Upper lobe of right lung (tissue), 1 donor: Measurements from ENCODE around the gene PIK3AP1. TPM values are rescaled to one million over a fixed set of nuclear protein-coding genes. Genes with fewer than 3 reads are reported as not detected.

ENCODE experiments used
- ATAC-seq: fragments of 200-7000 bp; cut with Tn5 transposase; one replicate; pipeline ENCODE4 v1.9.1; 2020; ENCODE audit warnings: mild to moderate bottlenecking, moderate library complexity
- DNase-seq: peaks from one replicate; pipeline ENCODE4 v3.0.0-alpha.2; 2020
- H3K27ac ChIP-seq: fragments of 200-600 bp; one replicate; pipeline ENCODE4 v1.8.0; 2022
- H3K27me3 ChIP-seq: fragments of 200-600 bp; one replicate; pipeline ENCODE4 v1.8.0; 2022; ENCODE audit warnings: mild to moderate bottlenecking
- H3K36me3 ChIP-seq: fragments of 200-600 bp; one replicate; pipeline ENCODE4 v1.8.0; 2022
- H3K4me1 ChIP-seq: fragments of 200-600 bp; one replicate; pipeline ENCODE4 v1.8.0; 2022
- H3K4me3 ChIP-seq: fragments of 200-600 bp; one replicate; pipeline ENCODE4 v1.8.0; 2022; ENCODE audit warnings: mild to moderate bottlenecking
- H3K9me3 ChIP-seq: fragments of 200-600 bp; one replicate; pipeline ENCODE4 v1.8.0; 2022
- intact Hi-C: fragments of 100-400 bp; cut with DNase I; formaldehyde crosslinking; loops from one replicate; pipeline ENCODE4 v1.11.0; 2022
- total RNA-seq: library from RNA; stranded (reverse); fragmentation: NEBNext Ultra II Directional; extraction: Animal tissue kit (Norgen Biotek cat#: 25700); gene quantifications from one replicate; pipeline ENCODE4 v1.2.1, GENCODE V29; 2021
- TF ChIP-seq, protein P1 (sequence below): fragments of 200-600 bp; IDR thresholded peaks from one replicate; pipeline ENCODE4 v1.8.0; 2022; ENCODE audit warnings: antibody characterized with exemption
- donor health status: DM: no; HTN: yes; CAD: no; lungs with severe emphysema.

PIK3AP1 gene
- total RNA-seq, 1 donor from 2014 or later, result 65.2 TPM

DNA sequence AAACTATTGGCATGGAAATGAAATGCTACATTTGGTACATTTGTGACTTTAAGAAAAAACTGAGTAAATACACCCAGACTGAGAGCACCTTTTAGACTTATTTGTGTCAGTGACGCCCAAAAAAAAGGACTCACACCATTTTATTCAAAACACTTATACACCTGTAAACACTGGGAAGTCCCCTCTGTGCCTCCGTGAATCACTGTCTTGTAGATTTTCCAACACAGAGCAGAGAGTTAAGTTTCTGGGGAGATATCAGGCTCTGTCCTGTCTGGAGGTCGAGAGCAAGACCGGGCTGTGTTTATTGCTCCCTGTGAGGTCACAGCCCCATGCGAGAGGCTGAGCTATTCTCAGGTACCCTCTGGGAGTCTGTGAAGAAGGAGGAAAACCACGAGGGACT is 72.8 kb downstream of the PIK3AP1 start:
- TF ChIP-seq, protein P1, sequence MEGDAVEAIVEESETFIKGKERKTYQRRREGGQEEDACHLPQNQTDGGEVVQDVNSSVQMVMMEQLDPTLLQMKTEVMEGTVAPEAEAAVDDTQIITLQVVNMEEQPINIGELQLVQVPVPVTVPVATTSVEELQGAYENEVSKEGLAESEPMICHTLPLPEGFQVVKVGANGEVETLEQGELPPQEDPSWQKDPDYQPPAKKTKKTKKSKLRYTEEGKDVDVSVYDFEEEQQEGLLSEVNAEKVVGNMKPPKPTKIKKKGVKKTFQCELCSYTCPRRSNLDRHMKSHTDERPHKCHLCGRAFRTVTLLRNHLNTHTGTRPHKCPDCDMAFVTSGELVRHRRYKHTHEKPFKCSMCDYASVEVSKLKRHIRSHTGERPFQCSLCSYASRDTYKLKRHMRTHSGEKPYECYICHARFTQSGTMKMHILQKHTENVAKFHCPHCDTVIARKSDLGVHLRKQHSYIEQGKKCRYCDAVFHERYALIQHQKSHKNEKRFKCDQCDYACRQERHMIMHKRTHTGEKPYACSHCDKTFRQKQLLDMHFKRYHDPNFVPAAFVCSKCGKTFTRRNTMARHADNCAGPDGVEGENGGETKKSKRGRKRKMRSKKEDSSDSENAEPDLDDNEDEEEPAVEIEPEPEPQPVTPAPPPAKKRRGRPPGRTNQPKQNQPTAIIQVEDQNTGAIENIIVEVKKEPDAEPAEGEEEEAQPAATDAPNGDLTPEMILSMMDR, result no peak
- H3K9me3 ChIP-seq, result no peaks in the 10 kb centered on the region
- ATAC-seq (no peak), DNase-seq (no peak)
- intact Hi-C loops, result no loop called here
- peaks cover 6% of the 10 kb centered on the region for H3K4me1 ChIP-seq
- no peaks in the 10 kb centered on the region for H3K27me3 ChIP-seq
- no peak overlapping the region for H3K4me3 ChIP-seq
- no peak overlapping the region for H3K27ac ChIP-seq
- H3K36me3 ChIP-seq, result no peaks in the 10 kb centered on the region

DNA sequence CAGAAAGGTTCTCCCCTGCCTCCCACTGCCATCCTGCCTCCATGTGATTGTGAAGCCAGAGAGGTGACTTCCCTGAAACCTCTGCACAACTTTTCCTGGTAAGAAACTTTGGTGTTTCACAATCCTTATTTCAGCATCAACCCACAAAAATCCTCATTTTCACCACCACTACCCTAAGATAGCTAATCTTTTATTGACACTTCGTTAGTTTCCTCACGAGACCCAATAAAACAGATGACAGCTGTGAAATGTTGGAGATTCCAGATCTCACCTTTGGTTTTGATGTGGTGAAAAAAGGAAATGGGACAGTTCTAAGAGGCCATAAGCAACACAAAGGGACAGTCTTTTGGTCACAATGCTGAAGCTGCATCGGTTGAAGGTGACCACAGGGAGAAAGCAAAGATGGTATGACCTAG is 73.6 kb downstream of the PIK3AP1 start:
- TF ChIP-seq, protein P1, result no peak
- H3K4me1 ChIP-seq, result peaks cover 6% of the 10 kb centered on the region
- intact Hi-C loops, result no loop called here
- no peak overlapping the region for H3K4me3 ChIP-seq
- no peaks in the 10 kb centered on the region for H3K9me3 ChIP-seq
- no peak overlapping the region for H3K27ac ChIP-seq
- no peaks in the 10 kb centered on the region for H3K27me3 ChIP-seq
- H3K36me3 ChIP-seq, result no peaks in the 10 kb centered on the region
- ATAC-seq (no peak), DNase-seq (no peak)

DNA sequence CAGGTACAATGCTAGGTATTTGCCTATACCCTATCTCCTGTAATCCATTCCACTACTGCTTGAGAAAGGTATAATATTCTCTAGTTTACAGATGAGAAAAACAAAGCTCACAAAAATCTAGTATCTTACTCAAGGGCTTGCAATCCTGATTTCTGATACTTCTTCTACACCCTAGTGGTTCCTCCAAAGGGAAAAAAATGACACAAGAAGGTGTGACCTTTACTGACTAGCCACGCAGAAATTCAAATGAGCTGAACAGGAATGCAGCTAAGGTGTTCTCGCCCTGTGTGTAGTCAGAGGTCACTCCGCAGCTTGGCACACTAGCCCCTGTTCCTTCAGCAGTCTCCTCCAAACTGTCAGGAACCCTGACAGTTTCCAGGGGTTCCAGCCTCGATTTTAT is 74.0 kb downstream of the PIK3AP1 start:
- no peaks in the 10 kb centered on the region for H3K27me3 ChIP-seq
- intact Hi-C loops, result no loop called here
- no peaks in the 10 kb centered on the region for H3K36me3 ChIP-seq
- TF ChIP-seq, protein P1, result no peak
- H3K4me3 ChIP-seq, result no peak overlapping the region
- no peak overlapping the region for H3K27ac ChIP-seq
- no peak for ATAC-seq
- no peaks in the 10 kb centered on the region for H3K9me3 ChIP-seq
- no peak for DNase-seq
- peaks cover 6% of the 10 kb centered on the region for H3K4me1 ChIP-seq

DNA sequence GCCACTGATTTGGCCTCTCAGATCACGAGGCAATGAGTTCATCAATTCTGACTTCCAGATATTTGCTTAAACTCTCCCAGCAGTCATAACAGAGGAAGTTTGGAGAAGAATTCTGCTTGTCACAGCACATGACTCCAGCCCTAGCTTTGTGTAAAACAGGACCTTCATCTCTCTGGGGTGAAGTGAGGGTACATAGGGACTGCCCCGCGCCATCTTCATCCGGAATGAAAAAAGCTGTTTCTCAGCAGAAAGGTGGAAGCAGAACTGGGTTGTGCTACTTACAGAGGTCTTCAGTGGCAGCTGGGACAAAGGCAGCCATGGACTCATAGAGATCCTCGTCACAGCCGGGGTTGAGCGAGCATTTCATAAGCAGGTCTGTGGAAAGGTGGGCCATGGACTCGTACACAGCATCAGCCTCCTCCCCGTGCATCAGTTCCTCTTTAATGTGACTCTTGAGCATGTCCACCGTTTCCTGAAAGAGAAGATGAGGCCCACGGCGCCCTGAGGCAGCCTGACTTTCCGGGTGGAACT is 75.1 kb downstream of the PIK3AP1 start:
- Histone ChIP-seq H3K27ac (peak overlapping the region; percentile 24), H3K27me3 (no peaks in the 10 kb centered on the region), H3K36me3 (no peaks in the 10 kb centered on the region), H3K4me3 (no peak overlapping the region), H3K4me1 (peaks cover 6% of the 10 kb centered on the region), H3K9me3 (no peaks in the 10 kb centered on the region)
- DNase-seq (no peak), ATAC-seq (peak; percentile 81)
- intact Hi-C loops, result no loop called here
- TF ChIP-seq, protein P1, result no peak

DNA sequence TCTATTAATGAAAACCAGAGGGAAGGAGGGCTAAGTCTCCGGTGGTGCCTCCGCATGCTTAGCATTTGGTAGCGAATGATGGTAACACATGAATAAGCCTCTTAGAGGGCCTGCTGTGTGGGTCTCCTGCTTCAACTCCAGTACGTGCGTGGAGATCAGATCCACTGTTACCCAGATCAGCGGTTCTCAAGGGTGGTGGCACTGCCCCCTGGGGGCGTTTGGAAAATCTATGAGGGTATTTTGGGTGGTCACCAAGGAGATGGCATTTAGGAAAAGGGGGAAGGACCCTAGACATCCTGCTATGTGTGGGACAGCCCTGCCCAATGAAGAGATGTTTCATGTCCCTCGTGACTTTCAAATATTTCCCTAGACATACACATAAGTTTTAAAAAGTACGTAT is 76.4 kb downstream of the PIK3AP1 start:
- ATAC-seq (no peak), DNase-seq (no peak)
- TF ChIP-seq, protein P1, result no peak
- Histone ChIP-seq H3K4me1 (peaks cover 6% of the 10 kb centered on the region), H3K4me3 (no peak overlapping the region), H3K9me3 (no peaks in the 10 kb centered on the region), H3K27ac (no peak overlapping the region), H3K27me3 (no peaks in the 10 kb centered on the region), H3K36me3 (no peaks in the 10 kb centered on the region)
- intact Hi-C loops, result no loop called here

DNA sequence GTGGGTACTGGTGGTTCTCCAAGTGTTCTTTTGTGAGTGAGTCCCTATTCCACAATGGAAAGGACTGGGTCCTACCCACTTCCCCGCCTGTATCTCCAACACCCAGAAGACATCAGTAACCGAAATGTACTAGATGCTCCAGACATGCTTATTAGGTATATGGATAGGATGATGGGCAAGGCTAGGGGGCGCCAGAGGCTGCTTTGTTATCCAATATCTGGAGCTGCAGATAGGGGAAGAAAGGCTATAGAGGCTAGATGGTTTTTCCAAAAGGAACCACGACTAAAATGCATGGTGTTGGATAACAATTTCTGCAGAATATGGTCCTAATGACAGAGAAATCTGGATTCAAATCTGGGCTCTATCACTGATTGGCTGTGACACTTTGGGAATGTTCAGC is 77.3 kb downstream of the PIK3AP1 start:
- Histone ChIP-seq H3K27ac (no peak overlapping the region), H3K4me3 (no peak overlapping the region), H3K36me3 (no peaks in the 10 kb centered on the region), H3K9me3 (no peaks in the 10 kb centered on the region), H3K27me3 (peaks cover under 1% of the 10 kb centered on the region), H3K4me1 (peaks cover 6% of the 10 kb centered on the region)
- TF ChIP-seq, protein P1, result peak; percentile 55
- ATAC-seq (peak; percentile 77), DNase-seq (peak; percentile 84)
- intact Hi-C loops, result no loop called here
